Measurements from ENCODE around the gene ALDOC.

ALDOC gene

DNA sequence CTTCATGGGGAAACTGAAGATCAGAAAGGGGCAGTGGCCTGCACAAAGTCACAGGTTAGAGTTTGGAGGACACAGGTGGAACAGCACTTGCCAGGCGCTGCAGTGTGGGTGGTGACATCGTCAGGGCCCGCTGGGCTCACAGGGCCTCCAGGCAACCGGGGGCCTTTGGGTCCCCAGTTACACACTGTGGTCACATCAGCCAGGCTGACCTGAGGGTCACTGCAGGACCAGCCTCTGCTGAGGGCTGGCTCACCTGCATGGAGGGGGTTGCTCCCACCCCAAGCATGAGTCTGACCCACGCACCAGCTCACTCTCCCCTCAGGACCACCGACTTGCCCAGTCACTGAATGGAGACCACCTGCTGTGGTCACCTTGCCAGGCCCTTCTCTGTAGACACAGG, 53.5 kb downstream of the ALDOC start:
- H3K27me3 ChIP-seq, result peaks cover 5% of the 10 kb centered on the region
- no peaks in the 10 kb centered on the region for H3K4me1 ChIP-seq (ENCODE audit: control insufficient read depth in 1 of 2, insufficient read depth in 1 of 2, low read depth in 1 of 2, low read length in 1 of 2)
- no peak overlapping the region for H3K4me3 ChIP-seq (ENCODE audit: low read depth in 1 of 2, low read length in 1 of 2)
- H3K9me3 ChIP-seq, result no peaks in the 10 kb centered on the region
- H3K27ac ChIP-seq, result no peak overlapping the region
- H3K36me3 ChIP-seq, result no peaks in the 10 kb centered on the region
- TF ChIP-seq, protein P1, sequence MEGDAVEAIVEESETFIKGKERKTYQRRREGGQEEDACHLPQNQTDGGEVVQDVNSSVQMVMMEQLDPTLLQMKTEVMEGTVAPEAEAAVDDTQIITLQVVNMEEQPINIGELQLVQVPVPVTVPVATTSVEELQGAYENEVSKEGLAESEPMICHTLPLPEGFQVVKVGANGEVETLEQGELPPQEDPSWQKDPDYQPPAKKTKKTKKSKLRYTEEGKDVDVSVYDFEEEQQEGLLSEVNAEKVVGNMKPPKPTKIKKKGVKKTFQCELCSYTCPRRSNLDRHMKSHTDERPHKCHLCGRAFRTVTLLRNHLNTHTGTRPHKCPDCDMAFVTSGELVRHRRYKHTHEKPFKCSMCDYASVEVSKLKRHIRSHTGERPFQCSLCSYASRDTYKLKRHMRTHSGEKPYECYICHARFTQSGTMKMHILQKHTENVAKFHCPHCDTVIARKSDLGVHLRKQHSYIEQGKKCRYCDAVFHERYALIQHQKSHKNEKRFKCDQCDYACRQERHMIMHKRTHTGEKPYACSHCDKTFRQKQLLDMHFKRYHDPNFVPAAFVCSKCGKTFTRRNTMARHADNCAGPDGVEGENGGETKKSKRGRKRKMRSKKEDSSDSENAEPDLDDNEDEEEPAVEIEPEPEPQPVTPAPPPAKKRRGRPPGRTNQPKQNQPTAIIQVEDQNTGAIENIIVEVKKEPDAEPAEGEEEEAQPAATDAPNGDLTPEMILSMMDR (IDR thresholded peaks at IDR 0.05), result no peak

Data from neutrophil (primary cell).